Activated CD4-positive, alpha-beta memory T cell treated with anti-CD3 and anti-CD28 coated beads for 36 hours (primary cell): ENCODE data around the gene MYO3A. TPM values are rescaled to one million over a fixed set of nuclear protein-coding genes. Genes with fewer than 3 reads are reported as not detected.

Source experiments
- CTCF ChIA-PET: fragments of 350-600 bp; sonication (Branson Sonifier 250); formaldehyde crosslinking; loops from one replicate; lab custom pipeline; 2021; ENCODE audit warnings: antibody characterized with exemption, inconsistent platforms; lab: Charles Lee
- POLR2A ChIA-PET: fragments of 350-600 bp; sonication (Branson Sonifier 250); formaldehyde crosslinking; loops from one replicate; lab custom pipeline; 2021; ENCODE audit warnings: antibody characterized with exemption; lab: Charles Lee
- DNase-seq: peaks from one replicate; pipeline ENCODE4 v3.0.0-alpha.2; 2020
- H3K27ac Mint-ChIP-seq: one replicate; pipeline ENCODE4 v1.8.0; 2021; ENCODE audit warnings: mixed read lengths
- H3K27me3 Mint-ChIP-seq: one replicate; pipeline ENCODE4 v1.8.0; 2021; ENCODE audit warnings: mixed read lengths
- H3K36me3 Mint-ChIP-seq: one replicate; pipeline ENCODE4 v1.8.0; 2021; ENCODE audit warnings: mixed read lengths
- H3K4me1 Mint-ChIP-seq: one replicate; pipeline ENCODE4 v1.8.0; 2021; ENCODE audit warnings: low read depth, mixed read lengths
- H3K4me3 Mint-ChIP-seq: one replicate; pipeline ENCODE4 v1.8.0; 2021; ENCODE audit warnings: mild to moderate bottlenecking, mixed read lengths
- H3K9me3 Mint-ChIP-seq: one replicate; pipeline ENCODE4 v1.8.0; 2021; ENCODE audit warnings: mixed read lengths
- intact Hi-C: fragments of 100-400 bp; cut with micrococcal nuclease; formaldehyde crosslinking; loops from one replicate; pipeline ENCODE4 v1.15.1; 2023
- total RNA-seq, 2 experiments: library from RNA; stranded (reverse); gene quantifications; one replicate each; pipeline ENCODE4 v1.2.3, GENCODE V29; 2021

MYO3A gene
- total RNA-seq, 2 experiments from 2014 or later: not detected

DNA sequence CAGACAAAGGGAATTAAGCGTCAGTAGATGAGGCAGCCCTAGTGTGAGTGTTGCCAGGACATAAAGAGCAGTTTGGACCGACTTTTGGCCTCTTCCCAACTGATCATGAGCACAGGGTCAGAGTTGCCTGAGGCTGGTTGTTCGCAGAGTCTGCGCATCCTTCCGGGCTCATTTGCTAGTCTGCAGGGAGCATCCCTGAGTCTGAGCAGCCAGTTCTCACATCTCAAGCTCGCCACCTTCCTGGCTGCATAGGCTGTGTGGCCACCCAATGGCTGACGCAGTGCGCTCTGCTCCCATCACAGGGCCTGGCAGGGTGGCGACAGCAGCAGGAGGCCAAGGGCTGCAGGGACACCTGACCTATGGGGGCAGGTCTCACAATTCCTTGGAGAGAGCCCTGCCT is 287.5 kb downstream of the MYO3A start:
- Mint-ChIP-seq H3K4me3 (no peak overlapping the region), H3K9me3 (no peaks in the 10 kb centered on the region), H3K27me3 (peaks cover 67% of the 10 kb centered on the region), H3K27ac (no peak overlapping the region), H3K4me1 (peaks cover 20% of the 10 kb centered on the region), H3K36me3 (peaks cover 2% of the 10 kb centered on the region)
- ChIA-PET POLR2A (no interaction called here), CTCF (no interaction called here)
- intact Hi-C loops: no loop called here
- DNase-seq: no peak

GRCh38 chr10:26222563-26222962 is 288.5 kb downstream of the MYO3A start:
- CTCF ChIA-PET: no interaction called here
- H3K9me3 Mint-ChIP-seq: no peaks in the 10 kb centered on the region
- H3K36me3 Mint-ChIP-seq: peaks cover 2% of the 10 kb centered on the region
- POLR2A ChIA-PET: interaction anchor here (0.6 kb wide), 1 partner anchor 365 kb away, joined by 5 read pairs; no protein-coding TSS in a partner anchor
- peaks cover 57% of the 10 kb centered on the region for H3K27me3 Mint-ChIP-seq
- H3K4me1 Mint-ChIP-seq: peaks cover 11% of the 10 kb centered on the region
- DNase-seq: no peak
- intact Hi-C loops: no loop called here
- no peak overlapping the region for H3K4me3 Mint-ChIP-seq
- H3K27ac Mint-ChIP-seq: no peak overlapping the region

DNA sequence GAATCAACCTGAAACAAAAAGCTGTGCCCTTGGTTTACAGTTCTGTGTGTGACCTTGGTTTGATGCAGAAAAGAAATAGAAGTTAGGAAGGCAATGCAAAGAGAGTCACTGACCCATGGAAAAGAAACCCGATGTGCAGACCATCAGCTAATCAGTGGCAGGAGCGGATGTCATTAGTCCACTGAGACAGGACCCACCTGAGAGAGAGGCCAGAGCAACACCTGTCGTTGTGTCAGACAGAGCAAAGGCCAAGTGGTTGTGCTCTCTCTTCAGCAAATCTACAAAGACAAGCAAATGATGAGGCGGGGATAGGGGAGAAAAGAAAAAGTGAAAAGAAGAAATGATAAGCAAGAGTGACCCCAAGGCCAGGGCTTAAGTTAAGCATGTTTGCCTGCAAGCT is 291.3 kb downstream of the MYO3A start:
- Mint-ChIP-seq H3K36me3 (no peaks in the 10 kb centered on the region), H3K4me1 (no peaks in the 10 kb centered on the region), H3K27me3 (peaks cover 44% of the 10 kb centered on the region), H3K27ac (no peak overlapping the region), H3K4me3 (no peak overlapping the region), H3K9me3 (no peaks in the 10 kb centered on the region)
- POLR2A ChIA-PET: no interaction called here
- CTCF ChIA-PET: no interaction called here
- DNase-seq: no peak
- intact Hi-C loops: no loop called here

GRCh38 chr10:26227786-26228185 is 293.8 kb downstream of the MYO3A start:
- no peaks in the 10 kb centered on the region for H3K9me3 Mint-ChIP-seq
- no peaks in the 10 kb centered on the region for H3K36me3 Mint-ChIP-seq
- ChIA-PET CTCF (no interaction called here), POLR2A (no interaction called here)
- no peak overlapping the region for H3K4me3 Mint-ChIP-seq
- intact Hi-C loops: no loop called here
- no peak for DNase-seq
- no peaks in the 10 kb centered on the region for H3K4me1 Mint-ChIP-seq
- no peak overlapping the region for H3K27ac Mint-ChIP-seq
- peaks cover 23% of the 10 kb centered on the region for H3K27me3 Mint-ChIP-seq

DNA sequence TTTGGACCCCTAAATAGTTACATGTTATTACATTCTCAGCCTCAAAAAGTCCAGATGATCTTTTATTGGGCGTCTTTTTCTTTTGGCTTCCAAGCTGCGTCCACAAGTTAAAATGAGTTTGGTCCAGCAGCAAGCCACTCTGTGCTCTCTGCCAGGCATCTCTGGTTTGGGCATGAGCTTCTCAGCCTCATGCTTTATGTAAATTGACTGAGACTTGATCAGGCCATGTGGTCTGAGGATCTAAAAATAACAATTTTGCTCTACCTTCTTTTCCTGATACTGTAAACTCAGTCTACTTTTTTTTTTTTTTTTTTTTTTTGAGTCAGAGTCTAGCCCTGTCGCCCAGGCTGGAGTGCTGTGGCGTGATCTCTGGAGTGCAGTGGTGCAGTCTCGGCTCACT is 298.1 kb downstream of the MYO3A start:
- H3K36me3 Mint-ChIP-seq: no peaks in the 10 kb centered on the region
- ChIA-PET POLR2A (interaction anchor here (0.6 kb wide), 1 partner anchor 1588 kb away, joined by 3 read pairs; no protein-coding TSS in a partner anchor), CTCF (no interaction called here)
- no peak overlapping the region for H3K4me3 Mint-ChIP-seq
- no peaks in the 10 kb centered on the region for H3K4me1 Mint-ChIP-seq
- intact Hi-C loops: no loop called here
- no peaks in the 10 kb centered on the region for H3K9me3 Mint-ChIP-seq
- no peak overlapping the region for H3K27ac Mint-ChIP-seq
- no peak for DNase-seq
- H3K27me3 Mint-ChIP-seq: peaks cover 17% of the 10 kb centered on the region

DNA sequence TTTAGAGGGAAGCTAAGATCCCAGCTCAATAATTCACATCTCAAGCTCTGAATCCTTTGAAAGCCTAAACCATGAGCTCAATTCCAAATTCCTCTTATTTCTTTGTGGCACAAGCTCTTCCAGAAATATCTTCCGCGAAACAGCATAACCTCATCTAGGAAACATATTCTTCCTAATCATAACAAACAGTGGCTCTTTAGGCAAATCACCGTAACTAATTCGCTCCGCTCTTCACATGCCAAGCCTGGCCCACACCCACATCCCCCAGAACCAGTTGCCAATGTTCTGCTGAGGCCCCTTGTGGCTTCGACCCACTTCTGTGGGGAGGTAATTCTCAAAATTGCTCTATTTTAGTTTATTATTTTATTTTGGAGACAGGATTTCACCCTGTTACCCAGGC is 301.7 kb downstream of the MYO3A start:
- Mint-ChIP-seq H3K27me3 (peaks cover 16% of the 10 kb centered on the region), H3K36me3 (no peaks in the 10 kb centered on the region), H3K4me1 (no peaks in the 10 kb centered on the region), H3K4me3 (no peak overlapping the region), H3K27ac (no peak overlapping the region), H3K9me3 (no peaks in the 10 kb centered on the region)
- intact Hi-C loops: no loop called here
- POLR2A ChIA-PET: no interaction called here
- CTCF ChIA-PET: no interaction called here
- no peak for DNase-seq

GRCh38 chr10:26238378-26238777 is 304.3 kb downstream of the MYO3A start:
- peaks cover 24% of the 10 kb centered on the region for H3K27me3 Mint-ChIP-seq
- H3K36me3 Mint-ChIP-seq: no peaks in the 10 kb centered on the region
- intact Hi-C loops: no loop called here
- no peak overlapping the region for H3K4me3 Mint-ChIP-seq
- no peak for DNase-seq
- H3K9me3 Mint-ChIP-seq: no peaks in the 10 kb centered on the region
- H3K4me1 Mint-ChIP-seq: no peaks in the 10 kb centered on the region
- no peak overlapping the region for H3K27ac Mint-ChIP-seq
- ChIA-PET POLR2A (no interaction called here), CTCF (no interaction called here)

- H3K36me3 Mint-ChIP-seq: no peaks in the 10 kb centered on the region
- no peak overlapping the region for H3K4me3 Mint-ChIP-seq
- no peaks in the 10 kb centered on the region for H3K4me1 Mint-ChIP-seq
- intact Hi-C loops: no loop called here
- H3K27me3 Mint-ChIP-seq: peaks cover 19% of the 10 kb centered on the region
- no peak for DNase-seq
- ChIA-PET CTCF (interaction anchor here (0.8 kb wide), 1 partner anchor 10 kb away, joined by 3 read pairs; no protein-coding TSS in a partner anchor), POLR2A (interaction anchor here (0.5 kb wide), 1 partner anchor 20 kb away, joined by 7 read pairs; no protein-coding TSS in a partner anchor)
- no peak overlapping the region for H3K27ac Mint-ChIP-seq
- H3K9me3 Mint-ChIP-seq: no peaks in the 10 kb centered on the region
These were observed 308.8 kb downstream of the MYO3A start for GRCh38 chr10:26242706-26243350.

DNA sequence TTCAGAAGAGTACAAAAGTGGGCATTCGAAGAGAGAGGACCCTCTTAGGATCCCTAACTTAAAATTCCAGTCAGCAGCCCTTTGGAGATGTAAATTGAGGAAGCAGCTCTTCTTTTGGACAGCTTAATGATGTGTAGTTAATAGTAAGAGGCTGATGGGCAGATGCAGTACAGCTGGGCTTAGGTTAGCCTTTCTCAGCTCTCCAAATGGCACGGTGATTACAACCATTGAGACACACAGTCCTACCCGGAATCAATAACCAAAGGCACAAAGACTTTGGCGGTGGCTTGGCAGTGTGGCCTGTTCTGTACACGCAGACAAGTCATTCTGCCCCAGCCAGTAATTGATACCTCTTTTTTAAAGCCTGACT is 309.3 kb downstream of the MYO3A start:
- ChIA-PET CTCF (no interaction called here), POLR2A (no interaction called here)
- H3K9me3 Mint-ChIP-seq: no peaks in the 10 kb centered on the region
- peaks cover 19% of the 10 kb centered on the region for H3K27me3 Mint-ChIP-seq
- intact Hi-C loops: no loop called here
- DNase-seq: no peak
- no peaks in the 10 kb centered on the region for H3K4me1 Mint-ChIP-seq
- no peaks in the 10 kb centered on the region for H3K36me3 Mint-ChIP-seq
- no peak overlapping the region for H3K27ac Mint-ChIP-seq
- H3K4me3 Mint-ChIP-seq: no peak overlapping the region

DNA sequence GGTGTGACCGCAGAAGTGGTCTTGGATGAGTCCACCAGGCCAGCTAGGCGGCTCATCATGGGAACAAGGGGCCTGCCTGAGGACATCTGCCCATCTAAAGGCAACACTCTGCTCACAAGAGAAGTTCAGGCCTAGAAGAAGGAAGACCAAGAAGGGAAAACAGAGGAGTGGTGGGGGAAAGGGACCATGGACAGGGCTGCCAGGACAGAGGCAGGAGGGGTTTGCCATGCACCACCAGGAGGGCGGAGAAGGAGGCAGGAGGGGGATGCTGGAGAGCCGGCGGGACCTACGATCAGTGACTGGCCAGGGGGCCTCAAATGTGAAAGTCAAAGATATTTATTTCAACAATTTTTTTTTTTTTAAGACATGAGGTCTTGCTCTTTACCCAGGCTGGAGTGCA is 315.7 kb downstream of the MYO3A start:
- CTCF ChIA-PET: no interaction called here

DNA sequence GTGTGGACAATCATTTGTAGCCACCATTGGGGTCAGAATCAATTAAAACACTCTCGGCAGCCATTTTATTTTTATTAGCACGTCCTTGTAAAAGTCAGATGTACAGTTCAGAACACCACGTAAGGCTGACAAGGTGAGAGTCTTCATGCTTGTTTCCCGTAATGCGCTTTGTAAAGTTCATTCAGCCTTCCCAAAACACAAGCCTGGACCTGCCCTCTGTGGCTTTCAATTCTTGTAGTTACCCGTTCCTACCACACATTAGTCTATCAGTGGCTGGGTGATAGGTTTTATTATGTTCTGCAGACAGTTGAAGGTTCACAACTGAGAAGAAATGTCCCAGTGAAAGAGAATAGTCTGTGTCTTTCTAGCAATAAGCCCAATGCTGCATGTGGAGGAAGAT is 317.9 kb downstream of the MYO3A start:
- Mint-ChIP-seq H3K4me1 (no peaks in the 10 kb centered on the region), H3K9me3 (no peaks in the 10 kb centered on the region), H3K4me3 (no peak overlapping the region), H3K27ac (no peak overlapping the region), H3K36me3 (no peaks in the 10 kb centered on the region), H3K27me3 (peaks cover 2% of the 10 kb centered on the region)
- no peak for DNase-seq
- CTCF ChIA-PET: no interaction called here
- POLR2A ChIA-PET: no interaction called here
- intact Hi-C loops: no loop called here

More for the DNA sequence above, 315.7 kb downstream of the MYO3A start:
- intact Hi-C loops: no loop called here
- POLR2A ChIA-PET: interaction anchor here (0.5 kb wide), 1 partner anchor 160 kb away, joined by 3 read pairs; no protein-coding TSS in a partner anchor
- H3K27ac Mint-ChIP-seq: no peak overlapping the region
- H3K4me1 Mint-ChIP-seq: no peaks in the 10 kb centered on the region
- H3K4me3 Mint-ChIP-seq: no peak overlapping the region
- peaks cover 2% of the 10 kb centered on the region for H3K27me3 Mint-ChIP-seq
- no peaks in the 10 kb centered on the region for H3K9me3 Mint-ChIP-seq
- no peaks in the 10 kb centered on the region for H3K36me3 Mint-ChIP-seq
- no peak for DNase-seq

GRCh38 chr10:26254616-26255015 is 320.6 kb downstream of the MYO3A start:
- POLR2A ChIA-PET: no interaction called here
- DNase-seq: no peak
- intact Hi-C loops: no loop called here
- H3K4me1 Mint-ChIP-seq: no peaks in the 10 kb centered on the region
- peaks cover 5% of the 10 kb centered on the region for H3K27me3 Mint-ChIP-seq
- H3K4me3 Mint-ChIP-seq: no peak overlapping the region
- CTCF ChIA-PET: no interaction called here
- no peaks in the 10 kb centered on the region for H3K9me3 Mint-ChIP-seq
- no peaks in the 10 kb centered on the region for H3K36me3 Mint-ChIP-seq
- no peak overlapping the region for H3K27ac Mint-ChIP-seq

- H3K27me3 Mint-ChIP-seq: peaks cover 12% of the 10 kb centered on the region
- intact Hi-C loops: no loop called here
- H3K4me3 Mint-ChIP-seq: no peak overlapping the region
- DNase-seq: no peak
- no peaks in the 10 kb centered on the region for H3K4me1 Mint-ChIP-seq
- no peaks in the 10 kb centered on the region for H3K9me3 Mint-ChIP-seq
- H3K27ac Mint-ChIP-seq: no peak overlapping the region
- H3K36me3 Mint-ChIP-seq: no peaks in the 10 kb centered on the region
- CTCF ChIA-PET: no interaction called here
- POLR2A ChIA-PET: no interaction called here
These were observed 325.3 kb downstream of the MYO3A start for GRCh38 chr10:26259341-26259740.
